A549 (cell line): ENCODE data around the gene PROB1. TPM values are rescaled to one million over a fixed set of nuclear protein-coding genes. Genes with fewer than 3 reads are reported as not detected.

Experiments used
- ATAC-seq, 2 experiments: fragments of 200-7000 bp in 1 of 2; fragments of >200 bp in 1 of 2; cut with Nextera tagmentation in 1 of 2; cut with Tn5 transposase in 1 of 2; 3 replicates each; pipeline versions ENCODE4 v1.8.0 to v1.9.1; 2018 to 2020; ENCODE audit warnings: mild to moderate bottlenecking in 1 of 2, moderate library complexity in 1 of 2
- CTCF ChIA-PET: fragments of 300-600 bp; sonication (Branson Sonifier 250); formaldehyde crosslinking; extraction: SDS; loops from one replicate; lab custom pipeline; 2021; ENCODE audit warnings: antibody characterized with exemption, inconsistent platforms; lab: Yijun Ruan, JAX
- POLR2A ChIA-PET: fragments of 350-600 bp; formaldehyde crosslinking; extraction: SDS; loops from one replicate; lab custom pipeline; 2021; ENCODE audit warnings: antibody characterized with exemption, inconsistent platforms; lab: Yijun Ruan, JAX
- DNase-seq, 2 experiments: peaks; one replicate each; pipeline versions ENCODE4 v3.0.0 to v3.0.0-alpha.2; 2011 to 2016; ENCODE audit warnings: low read depth in 1 of 2, low spot score in 1 of 2
- FAIRE-seq: peaks from 2 replicates; lab custom pipeline; 2011; peaks lifted over from hg19 to GRCh38; lab: Jason Lieb, UNC
- H3K27ac ChIP-seq, 2 experiments: fragments of >200 bp; sonication (Bioruptor Twin); formaldehyde crosslinking; 3 replicates each; pipeline ENCODE4 v1.5.1; 2016 to 2017
- H3K4me1 ChIP-seq: fragments of >200 bp; sonication (Bioruptor Twin); formaldehyde crosslinking; 3 replicates; pipeline ENCODE4 v1.6.1; 2016
- H3K4me2 ChIP-seq: fragments of >200 bp; sonication (Bioruptor Twin); formaldehyde crosslinking; 3 replicates; pipeline ENCODE4 v1.6.1; 2016
- H3K4me3 ChIP-seq: fragments of >200 bp; sonication (Bioruptor Twin); formaldehyde crosslinking; 3 replicates; pipeline ENCODE4 v1.5.1; 2016
- H3K9me3 ChIP-seq: fragments of >200 bp; sonication (Bioruptor Twin); formaldehyde crosslinking; 3 replicates; pipeline ENCODE4 v1.6.1; 2016
- CBX2 ChIP-seq: fragments of 200-600 bp; sonication (generic); IDR thresholded peaks from 2 replicates; pipeline ENCODE4 v1.6.1; 2016; ENCODE audit warnings: low read depth, mild to moderate bottlenecking, borderline replicate concordance
- CBX8 ChIP-seq: fragments of 200-600 bp; sonication (generic); IDR thresholded peaks from 2 replicates; pipeline ENCODE4 v1.6.1; 2016
- CHD4 ChIP-seq: fragments of 200-600 bp; sonication (generic); IDR thresholded peaks from 2 replicates; pipeline ENCODE4 v1.6.1; 2016; ENCODE audit warnings: antibody characterized with exemption, mild to moderate bottlenecking, borderline replicate concordance
- CTCF ChIP-seq: fragments of >200 bp; sonication (Bioruptor Twin); formaldehyde crosslinking; IDR thresholded peaks from 3 replicates; pipeline ENCODE4 v1.5.1; 2016
- EHF ChIP-seq: fragments of 250-450 bp; sonication (Bioruptor Pico); IDR thresholded peaks from 2 replicates; pipeline ENCODE4 v1.5.0; 2020; ENCODE audit warnings: mild to moderate bottlenecking
- ELK1 ChIP-seq: fragments of 150-350 bp; IDR thresholded peaks from 2 replicates; pipeline ENCODE4 v1.6.1; 2014; ENCODE audit warnings: low read depth, mild to moderate bottlenecking, low read length
- FOSB ChIP-seq: fragments of 250-450 bp; sonication (Bioruptor Pico); IDR thresholded peaks from 2 replicates; pipeline ENCODE4 v1.5.0; 2020; ENCODE audit warnings: mild to moderate bottlenecking, moderate library complexity
- FOSL2 ChIP-seq, 2 experiments: fragments of 450-650 bp in 1 of 2; fragments of >200 bp in 1 of 2; sonication (Bioruptor Twin) in 1 of 2; formaldehyde crosslinking; IDR thresholded peaks; 2 replicates each; pipeline versions ENCODE4 v1.5.0 to v1.6.1; 2016 to 2020; ENCODE audit warnings: mild to moderate bottlenecking in 1 of 2, moderate library complexity in 1 of 2
- HDAC2 ChIP-seq: fragments of 200-600 bp; sonication (generic); IDR thresholded peaks from 2 replicates; pipeline ENCODE4 v1.6.1; 2016
- HES2 ChIP-seq: fragments of >200 bp; sonication (Bioruptor Twin); formaldehyde crosslinking; IDR thresholded peaks from 2 replicates; pipeline ENCODE4 v1.6.1; 2016
- HMGXB4 ChIP-seq: fragments of 250-450 bp; sonication (Bioruptor Pico); IDR thresholded peaks from 2 replicates; pipeline ENCODE4 v1.5.0; 2021; ENCODE audit warnings: mild to moderate bottlenecking, moderate library complexity, borderline replicate concordance
- HOXA7 ChIP-seq: fragments of 250-450 bp; sonication (Bioruptor Pico); IDR thresholded peaks from 2 replicates; pipeline ENCODE4 v1.5.0; 2020; ENCODE audit warnings: mild to moderate bottlenecking, moderate library complexity
- HOXB13 ChIP-seq: fragments of 250-450 bp; sonication (Bioruptor Pico); IDR thresholded peaks from 2 replicates; pipeline ENCODE4 v1.5.0; 2020; ENCODE audit warnings: low read depth, mild to moderate bottlenecking, moderate library complexity
- MAX ChIP-seq: IDR thresholded peaks from 2 replicates; pipeline ENCODE4 v1.6.1; 2012
- MAZ ChIP-seq: fragments of 150-350 bp; IDR thresholded peaks from 2 replicates; pipeline ENCODE4 v1.6.1; 2014; ENCODE audit warnings: antibody characterized with exemption, low read depth, low read length, borderline replicate concordance
- NPAS2 ChIP-seq: fragments of 250-450 bp; sonication (Bioruptor Pico); IDR thresholded peaks from 2 replicates; pipeline ENCODE4 v1.8.0; 2022; ENCODE audit warnings: mild to moderate bottlenecking, moderate library complexity, borderline replicate concordance
- PBX3 ChIP-seq: IDR thresholded peaks from 2 replicates; pipeline ENCODE4 v1.6.1; 2012
- POLR2AphosphoS2 ChIP-seq: conservative IDR thresholded peaks from 2 replicates; pipeline ENCODE4 v1.6.1; 2012; ENCODE audit warnings: low read length, improper control_type of control experiment, inconsistent platforms
- RAD21 ChIP-seq, 2 experiments: fragments of >200 bp in 1 of 2; sonication (Bioruptor Twin) in 1 of 2; formaldehyde crosslinking in 1 of 2; IDR thresholded peaks in 1 of 2; conservative IDR thresholded peaks in 1 of 2; 2 replicates in 1 of 2; 3 replicates in 1 of 2; pipeline ENCODE4 v1.6.1; 2012 to 2018; ENCODE audit warnings: inconsistent platforms in 1 of 2
- RCOR1 ChIP-seq: fragments of 150-350 bp; IDR thresholded peaks from 2 replicates; pipeline ENCODE4 v1.6.1; 2014; ENCODE audit warnings: antibody characterized with exemption, low read length, low read depth
- SMC3 ChIP-seq: fragments of >200 bp; sonication (Bioruptor Twin); formaldehyde crosslinking; IDR thresholded peaks from 3 replicates; pipeline ENCODE4 v1.6.1; 2018; ENCODE audit warnings: inconsistent platforms
- USF2 ChIP-seq: fragments of 450-650 bp; IDR thresholded peaks from 2 replicates; pipeline ENCODE4 v1.6.1; 2014; ENCODE audit warnings: antibody characterized with exemption
- WGBS: methylation state at CpG from one replicate; pipeline ENCODE4 v1.1.6; 2017; ENCODE audit errors: missing lambda C conversion rate; 5-methylcytosine and 5-hydroxymethylcytosine counted together
- polyA plus RNA-seq, 4 experiments: library from polyadenylated mRNA; depleted of rRNA in 3 of 4; stranded (reverse); fragments of >200 nt; fragmentation: RNase III in 1 of 4; extraction: RNeasy Plus Mini Kit Qiagen cat#74134 plus additional on column Dnase treatment in 1 of 4; gene quantifications; 2 replicates in 3 of 4; 3 replicates in 1 of 4; pipeline ENCODE4 v1.2.3, GENCODE V29; 2011 to 2017

The PROB1 gene
- polyA plus RNA-seq, 2 of the 4 experiments (the other 2 are of a cell fraction) = 0.23 to 0.48 TPM

GRCh38 chr5:139425497-139425896 is 30.6 kb upstream of the PROB1 start:
- FAIRE-seq = no peak
- POLR2A ChIA-PET = interaction anchor here (1.0 kb wide), 1 partner anchor 13 kb away, joined by 3 read pairs; no protein-coding TSS in a partner anchor
- DNase-seq = no peak
- no peak for TF ChIP-seq FOSL2 (IDR thresholded peaks at IDR 0.05)
- TF ChIP-seq FOSL2 (CRISPR knock-in tag; IDR thresholded peaks at IDR 0.05) = no peak
- TF ChIP-seq EHF = no peak
- Histone ChIP-seq H3K4me3 (no peak overlapping the region), H3K4me1 (no peaks in the 10 kb centered on the region), H3K27ac (no peak overlapping the region), H3K4me2 (no peak overlapping the region), H3K9me3 (no peaks in the 10 kb centered on the region)
- CTCF ChIA-PET = interaction anchor here (1.6 to 13.8 kb wide), 3 partner anchors 11 to 92 kb away, joined by 5 to 392 read pairs (median 88); partner anchors contain the start of gene DNAJC18
- ATAC-seq = no peak
- 86% methylated on average over 5 of the region's 5 CpGs for WGBS

- 40% methylated on average over 5 of the region's 5 CpGs for WGBS
- ATAC-seq (peak; percentile 87 to 92), FAIRE-seq (no peak), DNase-seq (peak; percentile 69 to 85)
- Histone ChIP-seq H3K27ac (no peak overlapping the region), H3K4me2 (no peak overlapping the region), H3K4me3 (no peak overlapping the region), H3K4me1 (no peaks in the 10 kb centered on the region), H3K9me3 (no peaks in the 10 kb centered on the region)
- TF ChIP-seq SMC3 (peak; percentile 73), RAD21 (conservative IDR thresholded peaks at IDR 0.05 in 1 of 2, IDR thresholded peaks at IDR 0.05 in 1 of 2) (peak; percentile 92 to 97), EHF (no peak), CTCF (peak; percentile 95)
- CTCF ChIA-PET = interaction anchor here (0.6 to 13.8 kb wide), 47 partner anchors 8 to 1232 kb away, joined by 3 to 392 read pairs (median 4); partner anchors contain the start of genes DNAJC18, SPATA24 and STING1
- POLR2A ChIA-PET = no interaction called here
Measured at GRCh38 chr5:139422307-139422893, 27.5 kb upstream of the PROB1 start.

- Histone ChIP-seq H3K4me2 (no peak overlapping the region), H3K4me1 (no peaks in the 10 kb centered on the region), H3K9me3 (no peaks in the 10 kb centered on the region), H3K27ac (no peak overlapping the region), H3K4me3 (no peak overlapping the region)
- CTCF ChIA-PET = interaction anchor here (0.6 to 13.8 kb wide), 12 partner anchors 8 to 368 kb away, joined by 3 to 392 read pairs (median 5); partner anchors contain the start of genes DNAJC18 and SPATA24
- FAIRE-seq = no peak
- no peak for ATAC-seq
- 71% methylated on average over 9 of the region's 9 CpGs for WGBS
- DNase-seq = no peak
- POLR2A ChIA-PET = no interaction called here
- TF ChIP-seq CHD4 = no peak
- no peak for TF ChIP-seq HDAC2
- TF ChIP-seq ELK1 = no peak
- no peak for TF ChIP-seq HES2
- TF ChIP-seq RAD21 (conservative IDR thresholded peaks at IDR 0.05 in 1 of 2, IDR thresholded peaks at IDR 0.05 in 1 of 2) = no peak
- no peak for TF ChIP-seq HOXA7
- TF ChIP-seq FOSB (CRISPR knock-in tag) = no peak
- no peak for TF ChIP-seq HMGXB4 (CRISPR knock-in tag)
- TF ChIP-seq HOXB13 (CRISPR knock-in tag) = no peak
- TF ChIP-seq CBX8 = no peak
- TF ChIP-seq POLR2AphosphoS2 = no peak
- TF ChIP-seq USF2 = no peak
- TF ChIP-seq NPAS2 (CRISPR knock-in tag) = no peak
- no peak for TF ChIP-seq MAX
- TF ChIP-seq CBX2 = no peak
- TF ChIP-seq MAZ = no peak
- TF ChIP-seq RCOR1 = no peak
- no peak for TF ChIP-seq PBX3
Measured at GRCh38 chr5:139419226-139420192, 24.6 kb upstream of the PROB1 start.
